ENCODE data around the gene SPATA45.
"Not testable (repeated sequence)": the region's sequence is repeated elsewhere in the genome, so short reads cannot be mapped to it uniquely, and the experiment has no call there.

GRCh38 chr1:212863345-212863744, 15.9 kb upstream of the SPATA45 start:
- not testable (repeated sequence) for TF ChIP-seq CTCF (IDR thresholded peaks at IDR 0.05 in 4 of 5, conservative IDR thresholded peaks at IDR 0.05 in 1 of 5); POLR2A (IDR thresholded peaks at IDR 0.05)
